Measurements from ENCODE around the gene CCDC141.

GRCh38 chr2:179036353-179036905 is 13.5 kb downstream of the CCDC141 start:
- TF ChIP-seq TAF1 (IDR thresholded peaks at IDR 0.05; ENCODE audit: low read depth, low read length) (no peak), POLR2A (IDR thresholded peaks at IDR 0.05; ENCODE audit: low read depth, low read length) (no peak), POLR2AphosphoS5 (IDR thresholded peaks at IDR 0.05; ENCODE audit: low read depth, low read length) (no peak), PAX5 (IDR thresholded peaks at IDR 0.05; ENCODE audit: insufficient read depth, low read length, severe bottlenecking) (no peak), SPI1 (IDR thresholded peaks at IDR 0.05; ENCODE audit: low read depth, low read length) (no peak)

Measured in GM12891 (cell line).